ENCODE results near the gene EVPL. TPM values are rescaled to one million over a fixed set of nuclear protein-coding genes. Genes with fewer than 3 reads are reported as not detected.

Gene EVPL
- total and polyA plus RNA-seq, 2 experiments from 2014 or later: 0.47 to 1.3 TPM

DNA sequence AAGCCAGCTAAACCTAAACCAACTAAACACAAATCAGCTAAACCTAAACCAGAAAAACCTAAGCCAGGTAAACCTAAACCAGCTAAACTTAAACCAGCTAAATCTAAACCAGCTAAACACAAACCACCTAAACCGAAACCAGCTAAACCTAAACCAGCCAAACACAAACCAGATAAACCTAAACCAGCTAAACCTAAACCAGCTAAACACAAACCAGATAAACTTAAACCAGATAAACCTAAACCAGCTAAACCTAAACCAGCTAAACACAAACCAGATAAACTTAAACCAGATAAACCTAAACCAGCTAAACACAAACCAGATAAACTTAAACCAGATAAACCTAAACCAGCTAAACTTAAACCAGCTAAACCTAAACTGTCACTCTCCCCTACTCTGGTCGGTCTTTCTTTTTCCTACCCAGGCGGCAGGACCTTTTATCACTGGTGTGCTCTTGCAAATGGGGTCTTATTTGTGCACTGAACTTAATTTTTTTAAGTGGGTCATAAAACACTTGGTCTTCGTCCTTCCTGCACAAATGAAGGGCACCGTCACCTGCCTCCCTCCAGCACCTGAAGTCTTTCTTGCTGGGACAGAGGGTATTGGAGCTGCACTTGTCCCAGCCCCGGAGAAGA lies 7.2 kb downstream of the EVPL start:
- TF ChIP-seq CREB1 (CRISPR knock-in tag; IDR thresholded peaks at IDR 0.05; ENCODE audit: low read depth): no peak
- no peak for TF ChIP-seq JUNB (IDR thresholded peaks at IDR 0.05; ENCODE audit: unreplicated experiment)
- TF ChIP-seq, protein P1, sequence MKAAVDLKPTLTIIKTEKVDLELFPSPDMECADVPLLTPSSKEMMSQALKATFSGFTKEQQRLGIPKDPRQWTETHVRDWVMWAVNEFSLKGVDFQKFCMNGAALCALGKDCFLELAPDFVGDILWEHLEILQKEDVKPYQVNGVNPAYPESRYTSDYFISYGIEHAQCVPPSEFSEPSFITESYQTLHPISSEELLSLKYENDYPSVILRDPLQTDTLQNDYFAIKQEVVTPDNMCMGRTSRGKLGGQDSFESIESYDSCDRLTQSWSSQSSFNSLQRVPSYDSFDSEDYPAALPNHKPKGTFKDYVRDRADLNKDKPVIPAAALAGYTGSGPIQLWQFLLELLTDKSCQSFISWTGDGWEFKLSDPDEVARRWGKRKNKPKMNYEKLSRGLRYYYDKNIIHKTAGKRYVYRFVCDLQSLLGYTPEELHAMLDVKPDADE (IDR thresholded peaks at IDR 0.05): no peak
- TF ChIP-seq STAT1 (IDR thresholded peaks at IDR 0.05; ENCODE audit: unreplicated experiment): no peak
- no peak for TF ChIP-seq EZH2 (IDR thresholded peaks at IDR 0.05; ENCODE audit: low read depth, unreplicated experiment)
- TF ChIP-seq, protein P2, sequence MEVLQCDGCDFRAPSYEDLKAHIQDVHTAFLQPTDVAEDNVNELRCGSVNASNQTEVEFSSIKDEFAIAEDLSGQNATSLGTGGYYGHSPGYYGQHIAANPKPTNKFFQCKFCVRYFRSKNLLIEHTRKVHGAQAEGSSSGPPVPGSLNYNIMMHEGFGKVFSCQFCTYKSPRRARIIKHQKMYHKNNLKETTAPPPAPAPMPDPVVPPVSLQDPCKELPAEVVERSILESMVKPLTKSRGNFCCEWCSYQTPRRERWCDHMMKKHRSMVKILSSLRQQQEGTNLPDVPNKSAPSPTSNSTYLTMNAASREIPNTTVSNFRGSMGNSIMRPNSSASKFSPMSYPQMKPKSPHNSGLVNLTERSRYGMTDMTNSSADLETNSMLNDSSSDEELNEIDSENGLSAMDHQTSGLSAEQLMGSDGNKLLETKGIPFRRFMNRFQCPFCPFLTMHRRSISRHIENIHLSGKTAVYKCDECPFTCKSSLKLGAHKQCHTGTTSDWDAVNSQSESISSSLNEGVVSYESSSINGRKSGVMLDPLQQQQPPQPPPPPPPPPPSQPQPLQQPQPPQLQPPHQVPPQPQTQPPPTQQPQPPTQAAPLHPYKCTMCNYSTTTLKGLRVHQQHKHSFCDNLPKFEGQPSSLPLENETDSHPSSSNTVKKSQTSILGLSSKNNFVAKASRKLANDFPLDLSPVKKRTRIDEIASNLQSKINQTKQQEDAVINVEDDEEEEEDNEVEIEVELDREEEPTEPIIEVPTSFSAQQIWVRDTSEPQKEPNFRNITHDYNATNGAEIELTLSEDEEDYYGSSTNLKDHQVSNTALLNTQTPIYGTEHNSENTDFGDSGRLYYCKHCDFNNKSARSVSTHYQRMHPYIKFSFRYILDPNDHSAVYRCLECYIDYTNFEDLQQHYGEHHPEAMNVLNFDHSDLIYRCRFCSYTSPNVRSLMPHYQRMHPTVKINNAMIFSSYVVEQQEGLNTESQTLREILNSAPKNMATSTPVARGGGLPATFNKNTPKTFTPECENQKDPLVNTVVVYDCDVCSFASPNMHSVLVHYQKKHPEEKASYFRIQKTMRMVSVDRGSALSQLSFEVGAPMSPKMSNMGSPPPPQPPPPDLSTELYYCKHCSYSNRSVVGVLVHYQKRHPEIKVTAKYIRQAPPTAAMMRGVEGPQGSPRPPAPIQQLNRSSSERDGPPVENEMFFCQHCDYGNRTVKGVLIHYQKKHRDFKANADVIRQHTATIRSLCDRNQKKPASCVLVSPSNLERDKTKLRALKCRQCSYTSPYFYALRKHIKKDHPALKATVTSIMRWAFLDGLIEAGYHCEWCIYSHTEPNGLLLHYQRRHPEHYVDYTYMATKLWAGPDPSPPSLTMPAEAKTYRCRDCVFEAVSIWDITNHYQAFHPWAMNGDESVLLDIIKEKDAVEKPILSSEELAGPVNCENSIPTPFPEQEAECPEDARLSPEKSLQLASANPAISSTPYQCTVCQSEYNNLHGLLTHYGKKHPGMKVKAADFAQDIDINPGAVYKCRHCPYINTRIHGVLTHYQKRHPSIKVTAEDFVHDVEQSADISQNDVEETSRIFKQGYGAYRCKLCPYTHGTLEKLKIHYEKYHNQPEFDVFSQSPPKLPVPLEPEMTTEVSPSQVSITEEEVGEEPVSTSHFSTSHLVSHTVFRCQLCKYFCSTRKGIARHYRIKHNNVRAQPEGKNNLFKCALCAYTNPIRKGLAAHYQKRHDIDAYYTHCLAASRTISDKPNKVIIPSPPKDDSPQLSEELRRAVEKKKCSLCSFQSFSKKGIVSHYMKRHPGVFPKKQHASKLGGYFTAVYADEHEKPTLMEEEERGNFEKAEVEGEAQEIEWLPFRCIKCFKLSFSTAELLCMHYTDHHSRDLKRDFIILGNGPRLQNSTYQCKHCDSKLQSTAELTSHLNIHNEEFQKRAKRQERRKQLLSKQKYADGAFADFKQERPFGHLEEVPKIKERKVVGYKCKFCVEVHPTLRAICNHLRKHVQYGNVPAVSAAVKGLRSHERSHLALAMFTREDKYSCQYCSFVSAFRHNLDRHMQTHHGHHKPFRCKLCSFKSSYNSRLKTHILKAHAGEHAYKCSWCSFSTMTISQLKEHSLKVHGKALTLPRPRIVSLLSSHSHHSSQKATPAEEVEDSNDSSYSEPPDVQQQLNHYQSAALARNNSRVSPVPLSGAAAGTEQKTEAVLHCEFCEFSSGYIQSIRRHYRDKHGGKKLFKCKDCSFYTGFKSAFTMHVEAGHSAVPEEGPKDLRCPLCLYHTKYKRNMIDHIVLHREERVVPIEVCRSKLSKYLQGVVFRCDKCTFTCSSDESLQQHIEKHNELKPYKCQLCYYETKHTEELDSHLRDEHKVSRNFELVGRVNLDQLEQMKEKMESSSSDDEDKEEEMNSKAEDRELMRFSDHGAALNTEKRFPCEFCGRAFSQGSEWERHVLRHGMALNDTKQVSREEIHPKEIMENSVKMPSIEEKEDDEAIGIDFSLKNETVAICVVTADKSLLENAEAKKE (CRISPR knock-in tag; IDR thresholded peaks at IDR 0.05): no peak
- no peak for TF ChIP-seq ZNF331 (CRISPR knock-in tag; IDR thresholded peaks at IDR 0.05; ENCODE audit: low read depth)
- no peak for TF ChIP-seq NANOG (IDR thresholded peaks at IDR 0.05; ENCODE audit: borderline replicate concordance)
- TF ChIP-seq, protein P3, sequence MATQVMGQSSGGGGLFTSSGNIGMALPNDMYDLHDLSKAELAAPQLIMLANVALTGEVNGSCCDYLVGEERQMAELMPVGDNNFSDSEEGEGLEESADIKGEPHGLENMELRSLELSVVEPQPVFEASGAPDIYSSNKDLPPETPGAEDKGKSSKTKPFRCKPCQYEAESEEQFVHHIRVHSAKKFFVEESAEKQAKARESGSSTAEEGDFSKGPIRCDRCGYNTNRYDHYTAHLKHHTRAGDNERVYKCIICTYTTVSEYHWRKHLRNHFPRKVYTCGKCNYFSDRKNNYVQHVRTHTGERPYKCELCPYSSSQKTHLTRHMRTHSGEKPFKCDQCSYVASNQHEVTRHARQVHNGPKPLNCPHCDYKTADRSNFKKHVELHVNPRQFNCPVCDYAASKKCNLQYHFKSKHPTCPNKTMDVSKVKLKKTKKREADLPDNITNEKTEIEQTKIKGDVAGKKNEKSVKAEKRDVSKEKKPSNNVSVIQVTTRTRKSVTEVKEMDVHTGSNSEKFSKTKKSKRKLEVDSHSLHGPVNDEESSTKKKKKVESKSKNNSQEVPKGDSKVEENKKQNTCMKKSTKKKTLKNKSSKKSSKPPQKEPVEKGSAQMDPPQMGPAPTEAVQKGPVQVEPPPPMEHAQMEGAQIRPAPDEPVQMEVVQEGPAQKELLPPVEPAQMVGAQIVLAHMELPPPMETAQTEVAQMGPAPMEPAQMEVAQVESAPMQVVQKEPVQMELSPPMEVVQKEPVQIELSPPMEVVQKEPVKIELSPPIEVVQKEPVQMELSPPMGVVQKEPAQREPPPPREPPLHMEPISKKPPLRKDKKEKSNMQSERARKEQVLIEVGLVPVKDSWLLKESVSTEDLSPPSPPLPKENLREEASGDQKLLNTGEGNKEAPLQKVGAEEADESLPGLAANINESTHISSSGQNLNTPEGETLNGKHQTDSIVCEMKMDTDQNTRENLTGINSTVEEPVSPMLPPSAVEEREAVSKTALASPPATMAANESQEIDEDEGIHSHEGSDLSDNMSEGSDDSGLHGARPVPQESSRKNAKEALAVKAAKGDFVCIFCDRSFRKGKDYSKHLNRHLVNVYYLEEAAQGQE (IDR thresholded peaks at IDR 0.05; ENCODE audit: unreplicated experiment): no peak
- TF ChIP-seq POLR2AphosphoS5 (IDR thresholded peaks at IDR 0.05; ENCODE audit: low read depth): no peak
- no peak for TF ChIP-seq ZNF114 (CRISPR knock-in tag; IDR thresholded peaks at IDR 0.05)

More for the DNA sequence above, 7.2 kb downstream of the EVPL start:
- Mint-ChIP-seq H3K36me3 (ENCODE audit: low read depth) (no peaks in the 10 kb centered on the region), H3K9me3 (no peaks in the 10 kb centered on the region), H3K27me3 (ENCODE audit: insufficient read depth, low read depth, poor library complexity) (peaks cover 7% of the 10 kb centered on the region), H3K27ac (no peak overlapping the region), H3K4me1 (no peaks in the 10 kb centered on the region), H3K4me3 (no peak overlapping the region)
- ATAC-seq (no peak), DNase-seq (ENCODE audit: low spot score) (no peak)
- H3K36me3 ChIP-seq (ENCODE audit: insufficient read depth): no peaks in the 10 kb centered on the region
- H3K79me2 ChIP-seq (replicated peaks; ENCODE audit: insufficient read depth): no peaks in the 10 kb centered on the region
- no peaks in the 10 kb centered on the region for H3K27me3 ChIP-seq (ENCODE audit: insufficient read depth)
- H3K27ac ChIP-seq (ENCODE audit: low read depth): no peak overlapping the region
- H3K4me3 ChIP-seq: no peak overlapping the region
- no peak overlapping the region for H2AFZ ChIP-seq
- no peaks in the 10 kb centered on the region for H3K4me1 ChIP-seq (ENCODE audit: insufficient read depth)
- H3K4me2 ChIP-seq: no peak overlapping the region
- H3K9me2 ChIP-seq (ENCODE audit: insufficient read depth): no peaks in the 10 kb centered on the region
- no peaks in the 10 kb centered on the region for H3F3A ChIP-seq (replicated peaks; ENCODE audit: low read depth)
- no peaks in the 10 kb centered on the region for H4K20me1 ChIP-seq (replicated peaks; ENCODE audit: insufficient read depth)

Data from GM23338 (cell line).